ENCODE results near the gene PCARE. TPM values are rescaled to one million over a fixed set of nuclear protein-coding genes. Genes with fewer than 3 reads are reported as not detected.

Gene PCARE
- total RNA-seq, 2 donors from 2014 or later = not detected

DNA sequence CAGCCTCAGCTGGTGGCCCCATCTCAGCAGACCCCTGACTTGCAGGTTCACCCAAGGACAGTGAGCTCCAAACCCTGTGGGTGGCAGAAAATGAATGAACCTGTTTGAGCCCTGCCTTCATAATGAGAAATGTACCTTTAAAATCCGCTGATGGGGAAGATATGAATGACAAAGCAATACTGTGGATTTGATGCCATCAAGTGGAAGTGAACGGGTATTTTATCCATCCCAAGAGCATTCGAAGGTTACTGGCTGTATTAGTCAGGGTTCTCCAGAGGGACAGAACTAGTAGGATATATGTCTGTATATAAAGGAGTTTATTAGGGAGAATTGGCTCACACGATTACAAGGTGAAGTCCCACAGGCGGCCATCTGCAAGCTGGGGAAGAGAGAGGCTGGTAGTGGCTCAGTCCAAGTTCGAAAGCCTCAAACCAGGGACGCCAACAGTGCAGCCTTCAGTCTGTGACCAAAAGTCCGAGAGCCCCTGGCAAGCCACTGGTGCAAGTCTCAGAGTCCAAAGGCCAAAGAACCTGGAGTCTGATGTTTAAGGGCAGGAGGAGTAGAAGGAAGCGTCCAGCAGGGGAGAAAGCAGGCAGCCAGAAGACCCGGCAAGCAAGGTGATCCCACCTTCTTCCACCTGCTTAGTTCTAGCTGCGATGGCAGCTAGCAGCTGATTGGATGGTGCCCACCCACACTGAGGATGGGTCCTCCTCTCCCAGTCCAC, 61.1 kb downstream of the PCARE start:
- Histone ChIP-seq H3K36me3 (replicated peaks in 1 of 2; ENCODE audit: insufficient read depth in 1 of 2, low read depth in 2 of 2) (no peaks in the 10 kb centered on the region), H3K27ac (no peak overlapping the region), H3K27me3 (no peaks in the 10 kb centered on the region), H3K4me3 (no peak overlapping the region), H3K9me3 (no peaks in the 10 kb centered on the region), H3K4me1 (peaks cover 20% of the 10 kb centered on the region)
- 69 to 75% methylated on average over 11 of the region's 11 CpGs for WGBS, 2 donors
- no peak for ATAC-seq
- DNase-seq = no peak
- intact Hi-C loops (cut with DNase I) = no loop called here
- TF ChIP-seq, protein P1, sequence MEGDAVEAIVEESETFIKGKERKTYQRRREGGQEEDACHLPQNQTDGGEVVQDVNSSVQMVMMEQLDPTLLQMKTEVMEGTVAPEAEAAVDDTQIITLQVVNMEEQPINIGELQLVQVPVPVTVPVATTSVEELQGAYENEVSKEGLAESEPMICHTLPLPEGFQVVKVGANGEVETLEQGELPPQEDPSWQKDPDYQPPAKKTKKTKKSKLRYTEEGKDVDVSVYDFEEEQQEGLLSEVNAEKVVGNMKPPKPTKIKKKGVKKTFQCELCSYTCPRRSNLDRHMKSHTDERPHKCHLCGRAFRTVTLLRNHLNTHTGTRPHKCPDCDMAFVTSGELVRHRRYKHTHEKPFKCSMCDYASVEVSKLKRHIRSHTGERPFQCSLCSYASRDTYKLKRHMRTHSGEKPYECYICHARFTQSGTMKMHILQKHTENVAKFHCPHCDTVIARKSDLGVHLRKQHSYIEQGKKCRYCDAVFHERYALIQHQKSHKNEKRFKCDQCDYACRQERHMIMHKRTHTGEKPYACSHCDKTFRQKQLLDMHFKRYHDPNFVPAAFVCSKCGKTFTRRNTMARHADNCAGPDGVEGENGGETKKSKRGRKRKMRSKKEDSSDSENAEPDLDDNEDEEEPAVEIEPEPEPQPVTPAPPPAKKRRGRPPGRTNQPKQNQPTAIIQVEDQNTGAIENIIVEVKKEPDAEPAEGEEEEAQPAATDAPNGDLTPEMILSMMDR (IDR thresholded peaks at IDR 0.05) = no peak
- TF ChIP-seq POLR2A (IDR thresholded peaks at IDR 0.05) = no peak

DNA sequence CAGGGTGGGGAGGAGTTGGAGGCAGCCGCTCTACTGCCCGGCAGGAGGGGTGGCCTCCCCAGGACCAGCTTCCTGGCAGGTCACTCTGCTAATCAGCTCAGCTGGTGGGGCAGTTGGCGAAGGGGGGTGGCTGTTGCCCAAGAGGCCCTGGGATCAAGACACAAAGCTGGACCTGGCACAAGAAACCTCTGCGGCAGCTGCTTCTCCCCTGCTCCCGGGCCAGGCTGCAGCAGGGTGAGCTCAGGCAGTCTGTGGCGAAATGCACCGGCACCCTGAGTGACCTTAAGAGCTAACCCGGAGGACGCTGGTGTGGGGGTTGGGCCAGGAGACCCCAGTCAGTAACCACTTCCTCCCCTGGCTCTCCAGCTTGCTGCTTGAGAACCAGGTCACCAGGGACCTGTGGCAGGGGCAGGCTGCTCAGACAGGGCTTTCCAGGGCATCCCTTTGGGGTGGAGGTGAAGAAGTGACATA, 62.1 kb downstream of the PCARE start:
- intact Hi-C loops (cut with DNase I) = no loop called here
- WGBS, 2 donors = 5 to 15% methylated on average over 3 to 8 of the region's 9 CpGs
- TF ChIP-seq, protein P1 (IDR thresholded peaks at IDR 0.05) = no peak
- no peak for TF ChIP-seq POLR2A (IDR thresholded peaks at IDR 0.05)
- no peaks in the 10 kb centered on the region for H3K36me3 ChIP-seq (replicated peaks in 1 of 2; ENCODE audit: insufficient read depth in 1 of 2, low read depth in 2 of 2)
- H3K27me3 ChIP-seq = no peaks in the 10 kb centered on the region
- peak; percentile 35 to 80 (median 68) for DNase-seq
- no peaks in the 10 kb centered on the region for H3K9me3 ChIP-seq
- peak; percentile 58 for ATAC-seq
- H3K27ac ChIP-seq = peak overlapping the region in 2 of 4 donors; percentile 15 to 24
- peaks cover 20% of the 10 kb centered on the region for H3K4me1 ChIP-seq
- no peak overlapping the region for H3K4me3 ChIP-seq

Other genes with a start within 250 kb of the PCARE start
- 10 to 100 TPM in 1 of 2 donors, 1 to 10 TPM in 1; 9.9 to 15.8 TPM for gene TRMT61B, start 204.2 kb downstream of the PCARE start, total RNA-seq
- gene WDR43, start 179.9 kb downstream of the PCARE start, total RNA-seq = 10 to 100 TPM; 15.3 to 21.8 TPM
- gene TOGARAM2, start 93.2 kb downstream of the PCARE start, total RNA-seq = under 1 TPM in 1 of 2 donors, not detected in 1; 0.26 TPM
- gene CLIP4, start 40.9 kb upstream of the PCARE start, total RNA-seq = 10 to 100 TPM; 17.5 to 19.7 TPM